Ishikawa (cell line): ENCODE results near the gene ACSS1.

Experiments
- CEBPB ChIP-seq: IDR thresholded peaks from 2 replicates; pipeline ENCODE4 v1.6.1; 2012
- CREB1 ChIP-seq: IDR thresholded peaks from 2 replicates; pipeline ENCODE4 v1.6.1; 2012; ENCODE audit warnings: low read depth
- EGR1 ChIP-seq: IDR thresholded peaks from 2 replicates; pipeline ENCODE4 v1.6.1; 2012
- EP300 ChIP-seq: IDR thresholded peaks from 2 replicates; pipeline ENCODE4 v1.6.1; 2012; ENCODE audit warnings: borderline replicate concordance
- MAX ChIP-seq: IDR thresholded peaks from 2 replicates; pipeline ENCODE4 v1.6.1; 2012
- NFIC ChIP-seq: IDR thresholded peaks from 2 replicates; pipeline ENCODE4 v1.6.1; 2012
- RAD21 ChIP-seq: IDR thresholded peaks from 2 replicates; pipeline ENCODE4 v1.6.1; 2012; ENCODE audit warnings: low read depth
- TAF1 ChIP-seq: IDR thresholded peaks from 2 replicates; pipeline ENCODE4 v1.6.1; 2012; ENCODE audit warnings: low read depth, mild to moderate bottlenecking
- TCF12 ChIP-seq: IDR thresholded peaks from 2 replicates; pipeline ENCODE4 v1.6.1; 2012; ENCODE audit warnings: low read depth
- USF1 ChIP-seq: IDR thresholded peaks from 2 replicates; pipeline ENCODE4 v1.6.1; 2012
- YY1 ChIP-seq: IDR thresholded peaks from 2 replicates; pipeline ENCODE4 v1.6.1; 2012; ENCODE audit warnings: low read depth
- ZBTB7A ChIP-seq: IDR thresholded peaks from 2 replicates; pipeline ENCODE4 v1.6.1; 2012; ENCODE audit warnings: low read depth

GRCh38 chr20:25099601-25100140, 41.7 kb upstream of the ACSS1 start:
- TF ChIP-seq YY1, result no peak
- no peak for TF ChIP-seq CREB1
- no peak for TF ChIP-seq MAX
- no peak for TF ChIP-seq EGR1
- no peak for TF ChIP-seq TAF1
- no peak for TF ChIP-seq TCF12
- TF ChIP-seq EP300, result no peak
- TF ChIP-seq NFIC, result no peak
- no peak for TF ChIP-seq RAD21
- TF ChIP-seq CEBPB, result no peak
- no peak for TF ChIP-seq USF1
- no peak for TF ChIP-seq ZBTB7A
